ENCODE measurements around the gene PAPLN. TPM values are rescaled to one million over a fixed set of nuclear protein-coding genes. Genes with fewer than 3 reads are reported as not detected.
"Not testable (repeated sequence)": the region's sequence is repeated elsewhere in the genome, so short reads cannot be mapped to it uniquely, and the experiment has no call there.

PAPLN gene
- total RNA-seq (under 1 TPM; 0.11 to 0.17 TPM), polyA plus RNA-seq (under 1 TPM; 0.32 to 0.50 TPM)

GRCh38 chr14:73237219-73237785, at the start of gene PAPLN:
Gene PAPLN (plus strand): TSS chr14:73237506. CDS start chr14:73239779, 2,273 bp downstream.
- CTCF ChIA-PET (ENCODE audit: partially characterized antibody): no interaction called here
- Mint-ChIP-seq H3K27ac (no peak within 1 kb of the TSS), H3K4me1 (peaks cover 8 to 25% (median 16%) of the 10 kb centered on the region in 4 donors), H3K36me3 (no peaks in the 10 kb centered on the region), H3K9me3 (peaks cover 0 to 2% (median 0%) of the 10 kb centered on the region in 8 donors), H3K4me3 (peak within 1 kb of the TSS; percentile 32 to 82 (median 70)), H3K27me3 (peaks cover 44 to 52% of the 10 kb centered on the region in 2 donors)
- H3K27me3 ChIP-seq (ENCODE audit: insufficient read depth, low read length): peaks cover 16% of the 10 kb centered on the region
- no peak within 1 kb of the TSS for H3K27ac ChIP-seq (ENCODE audit: low read depth, low read length)
- POLR2A ChIA-PET (ENCODE audit: partially characterized antibody): no interaction called here
- H3K4me3 ChIP-seq (ENCODE audit: low read length in 2 of 2): no peak within 1 kb of the TSS
- intact Hi-C loops (cut with micrococcal nuclease): no loop called here
- no peaks in the 10 kb centered on the region for H3K9me3 ChIP-seq (ENCODE audit: control insufficient read depth in 1 of 2, low read length in 2 of 2)
- H3K4me1 ChIP-seq (ENCODE audit: insufficient read depth, low read length): peaks cover 15% of the 10 kb centered on the region
- no peak for DNase-seq
- no peaks in the 10 kb centered on the region for H3K36me3 ChIP-seq (ENCODE audit: insufficient read depth, low read length)

GRCh38 chr14:73188501-73188911, 48.8 kb upstream of the PAPLN start:
- peaks cover 7% of the 10 kb centered on the region for H3K36me3 ChIP-seq (ENCODE audit: insufficient read depth, low read length)
- no peaks in the 10 kb centered on the region for H3K9me3 ChIP-seq (ENCODE audit: control insufficient read depth in 1 of 2, low read length in 2 of 2)
- H3K4me1 ChIP-seq (ENCODE audit: insufficient read depth, low read length): no peaks in the 10 kb centered on the region
- Mint-ChIP-seq H3K9me3 (no peaks in the 10 kb centered on the region), H3K27ac (peak overlapping the region in 1 of 7 donors; percentile 71), H3K36me3 (peaks cover 22 to 41% of the 10 kb centered on the region in 2 donors), H3K27me3 (no peaks in the 10 kb centered on the region), H3K4me1 (peaks cover 0 to 2% (median 0%) of the 10 kb centered on the region in 4 donors), H3K4me3 (no peak overlapping the region)
- ChIA-PET CTCF (ENCODE audit: partially characterized antibody) (interaction anchor here (1.5 kb wide), 1 partner anchor 283 kb away, joined by 3 read pairs; no protein-coding TSS in a partner anchor), POLR2A (ENCODE audit: partially characterized antibody) (no interaction called here)
- intact Hi-C loops (cut with micrococcal nuclease): no loop called here
- no peak for DNase-seq
- H3K27ac ChIP-seq (ENCODE audit: low read depth, low read length): no peak overlapping the region
- no peak overlapping the region for H3K4me3 ChIP-seq (ENCODE audit: low read length in 2 of 2)
- no peaks in the 10 kb centered on the region for H3K27me3 ChIP-seq (ENCODE audit: insufficient read depth, low read length)

GRCh38 chr14:73189651-73190050, 47.7 kb upstream of the PAPLN start:
- intact Hi-C loops (cut with micrococcal nuclease): no loop called here
- ChIA-PET POLR2A (ENCODE audit: partially characterized antibody) (no interaction called here), CTCF (ENCODE audit: partially characterized antibody) (no interaction called here)
- peaks cover 9% of the 10 kb centered on the region for H3K36me3 ChIP-seq (ENCODE audit: insufficient read depth, low read length)
- Mint-ChIP-seq H3K27ac (peak overlapping the region in 1 of 7 donors; percentile 29), H3K4me1 (peaks cover 0 to 2% (median 0%) of the 10 kb centered on the region in 4 donors), H3K27me3 (no peaks in the 10 kb centered on the region), H3K9me3 (no peaks in the 10 kb centered on the region), H3K36me3 (peaks cover 23 to 47% of the 10 kb centered on the region in 2 donors), H3K4me3 (no peak overlapping the region)
- H3K27me3 ChIP-seq (ENCODE audit: insufficient read depth, low read length): no peaks in the 10 kb centered on the region
- H3K4me1 ChIP-seq (ENCODE audit: insufficient read depth, low read length): no peaks in the 10 kb centered on the region
- no peak for DNase-seq
- no peak overlapping the region for H3K27ac ChIP-seq (ENCODE audit: low read depth, low read length)
- H3K9me3 ChIP-seq (ENCODE audit: control insufficient read depth in 1 of 2, low read length in 2 of 2): no peaks in the 10 kb centered on the region
- no peak overlapping the region for H3K4me3 ChIP-seq (ENCODE audit: low read length in 2 of 2)

GRCh38 chr14:73191441-73191840, 45.9 kb upstream of the PAPLN start:
- no peaks in the 10 kb centered on the region for H3K9me3 ChIP-seq (ENCODE audit: control insufficient read depth in 1 of 2, low read length in 2 of 2)
- Mint-ChIP-seq H3K4me1 (peaks cover 0 to 2% (median 0%) of the 10 kb centered on the region in 4 donors), H3K27me3 (no peaks in the 10 kb centered on the region), H3K9me3 (no peaks in the 10 kb centered on the region), H3K27ac (no peak overlapping the region), H3K4me3 (no peak overlapping the region), H3K36me3 (peaks cover 37 to 60% of the 10 kb centered on the region in 2 donors)
- H3K27ac ChIP-seq (ENCODE audit: low read depth, low read length): no peak overlapping the region
- POLR2A ChIA-PET (ENCODE audit: partially characterized antibody): no interaction called here
- H3K36me3 ChIP-seq (ENCODE audit: insufficient read depth, low read length): peaks cover 16% of the 10 kb centered on the region
- no peaks in the 10 kb centered on the region for H3K4me1 ChIP-seq (ENCODE audit: insufficient read depth, low read length)
- intact Hi-C loops (cut with micrococcal nuclease): no loop called here
- no peak for DNase-seq
- CTCF ChIA-PET (ENCODE audit: partially characterized antibody): interaction anchor here (0.8 kb wide), 1 partner anchor 281 kb away, joined by 4 read pairs; no protein-coding TSS in a partner anchor
- H3K4me3 ChIP-seq (ENCODE audit: low read length in 2 of 2): no peak overlapping the region
- no peaks in the 10 kb centered on the region for H3K27me3 ChIP-seq (ENCODE audit: insufficient read depth, low read length)

- H3K27me3 ChIP-seq (ENCODE audit: insufficient read depth, low read length); H3K27ac ChIP-seq (ENCODE audit: low read depth, low read length); H3K9me3 ChIP-seq (ENCODE audit: control insufficient read depth in 1 of 2, low read length in 2 of 2); H3K4me3 ChIP-seq (ENCODE audit: low read length in 2 of 2); intact Hi-C loops (cut with micrococcal nuclease); DNase-seq; H3K27me3 Mint-ChIP-seq; H3K27ac Mint-ChIP-seq; POLR2A ChIA-PET (ENCODE audit: partially characterized antibody); H3K9me3 Mint-ChIP-seq; H3K4me1 Mint-ChIP-seq; H3K4me3 Mint-ChIP-seq; CTCF ChIA-PET (ENCODE audit: partially characterized antibody); H3K4me1 ChIP-seq (ENCODE audit: insufficient read depth, low read length): not testable (repeated sequence)
- peaks cover 37 to 58% of the 10 kb centered on the region in 2 donors for H3K36me3 Mint-ChIP-seq
- H3K36me3 ChIP-seq (ENCODE audit: insufficient read depth, low read length): peaks cover 27% of the 10 kb centered on the region
Observed at GRCh38 chr14:73194306-73194705, 43.0 kb upstream of the PAPLN start.

- H3K36me3 Mint-ChIP-seq: peaks cover 57 to 61% of the 10 kb centered on the region in 2 donors
- H3K9me3 Mint-ChIP-seq: no peaks in the 10 kb centered on the region
Observed at GRCh38 chr14:73198253-73198652, 39.1 kb upstream of the PAPLN start.

GRCh38 chr14:73203527-73203926, 33.8 kb upstream of the PAPLN start:
- H3K27ac ChIP-seq (ENCODE audit: low read depth, low read length): no peak overlapping the region
- H3K27ac Mint-ChIP-seq: peak overlapping the region in 1 of 7 donors; percentile 14
- H3K36me3 ChIP-seq (ENCODE audit: insufficient read depth, low read length): peaks cover 26% of the 10 kb centered on the region
- ChIA-PET CTCF (ENCODE audit: partially characterized antibody) (no interaction called here), POLR2A (ENCODE audit: partially characterized antibody) (no interaction called here)
- H3K27me3 ChIP-seq (ENCODE audit: insufficient read depth, low read length): no peaks in the 10 kb centered on the region
- no peaks in the 10 kb centered on the region for H3K9me3 ChIP-seq (ENCODE audit: control insufficient read depth in 1 of 2, low read length in 2 of 2)
- H3K4me1 ChIP-seq (ENCODE audit: insufficient read depth, low read length): no peaks in the 10 kb centered on the region
- DNase-seq: no peak
- intact Hi-C loops (cut with micrococcal nuclease): no loop called here
- peaks cover 0 to 2% (median 0%) of the 10 kb centered on the region in 4 donors for H3K4me1 Mint-ChIP-seq
- no peak overlapping the region for H3K4me3 ChIP-seq (ENCODE audit: low read length in 2 of 2)
- H3K36me3 Mint-ChIP-seq: peaks cover 69 to 70% of the 10 kb centered on the region in 2 donors
- H3K27me3 Mint-ChIP-seq: no peaks in the 10 kb centered on the region
- no peak overlapping the region for H3K4me3 Mint-ChIP-seq
- H3K9me3 Mint-ChIP-seq: no peaks in the 10 kb centered on the region

More at GRCh38 chr14:73198253-73198652, 39.1 kb upstream of the PAPLN start:
- POLR2A ChIA-PET (ENCODE audit: partially characterized antibody): no interaction called here
- H3K9me3 ChIP-seq (ENCODE audit: control insufficient read depth in 1 of 2, low read length in 2 of 2): no peaks in the 10 kb centered on the region
- CTCF ChIA-PET (ENCODE audit: partially characterized antibody): no interaction called here
- H3K36me3 ChIP-seq (ENCODE audit: insufficient read depth, low read length): peaks cover 23% of the 10 kb centered on the region
- no peak overlapping the region for H3K4me3 ChIP-seq (ENCODE audit: low read length in 2 of 2)
- intact Hi-C loops (cut with micrococcal nuclease): no loop called here
- H3K27me3 ChIP-seq (ENCODE audit: insufficient read depth, low read length): no peaks in the 10 kb centered on the region
- no peak for DNase-seq
- Mint-ChIP-seq H3K4me1 (peaks cover 0 to 5% (median 0%) of the 10 kb centered on the region in 4 donors), H3K27ac (peak overlapping the region in 2 of 7 donors; percentile 23 to 25), H3K4me3 (no peak overlapping the region), H3K27me3 (no peaks in the 10 kb centered on the region)
- H3K27ac ChIP-seq (ENCODE audit: low read depth, low read length): no peak overlapping the region
- H3K4me1 ChIP-seq (ENCODE audit: insufficient read depth, low read length): no peaks in the 10 kb centered on the region
